PC-3 (cell line): ENCODE measurements around the gene RAPGEF3.

Experiments
- CTCF ChIP-seq: fragments of 300-600 bp; sonication (generic); conservative IDR thresholded peaks from 2 replicates; pipeline ENCODE4 v1.5.1; 2017; ENCODE audit warnings: antibody characterized with exemption, low read depth, mild to moderate bottlenecking, low read length
- EZH2phosphoT487 ChIP-seq: fragments of 300-600 bp; sonication (generic); IDR thresholded peaks from 2 replicates; pipeline ENCODE4 v1.6.1; 2018; ENCODE audit warnings: mild to moderate bottlenecking, antibody characterized with exemption, low read length, borderline replicate concordance

- TF ChIP-seq CTCF (no peak), EZH2phosphoT487 (no peak)
Measured at GRCh38 chr12:47736877-47737676, 21.6 kb downstream of the RAPGEF3 start.
